Heart left ventricle (tissue), 16 donors: ENCODE results near the gene C14orf180. TPM values are rescaled to one million over a fixed set of nuclear protein-coding genes. Genes with fewer than 3 reads are reported as not detected.
A peak's percentile ranks its signal among the peaks of the same experiment; 100 is the strongest.

Experiments used
- ATAC-seq, 4 donors: fragments of 200-7000 bp; cut with Tn5 transposase; one replicate each; pipeline ENCODE4 v1.9.1; 2020 to 2022; ENCODE audit warnings: moderate library complexity in 4 of 4, mild to moderate bottlenecking in 3 of 4, moderate number of reproducible peaks in 1 of 4
- DNase-seq, 5 donors: peaks; one replicate each; pipeline ENCODE4 v3.0.0-alpha.2; 2020
- H3K27ac ChIP-seq, 12 donors: fragments of 200-600 bp; sonication (generic) in 4 of 12; one replicate each; pipeline versions ENCODE4 v1.5.0 to v1.8.0; 2016 to 2022; ENCODE audit warnings: mild to moderate bottlenecking in 2 of 12
- H3K27me3 ChIP-seq, 9 donors: fragments of 200-600 bp; sonication (generic) in 2 of 9; one replicate each; pipeline versions ENCODE4 v1.5.1 to v1.8.0; 2016 to 2022; ENCODE audit warnings: mild to moderate bottlenecking in 3 of 9
- H3K36me3 ChIP-seq, 9 donors: fragments of 200-600 bp; sonication (generic) in 2 of 9; one replicate each; pipeline versions ENCODE4 v1.5.0 to v1.8.0; 2018 to 2022; ENCODE audit warnings: mild to moderate bottlenecking in 2 of 9
- H3K4me1 ChIP-seq, 12 donors: fragments of 200-600 bp; sonication (generic) in 4 of 12; one replicate each; pipeline versions ENCODE4 v1.5.0 to v1.8.0; 2016 to 2022; ENCODE audit warnings: mild to moderate bottlenecking in 3 of 12
- H3K4me3 ChIP-seq, 12 donors: fragments of 200-600 bp; sonication (generic) in 4 of 12; one replicate each; pipeline versions ENCODE4 v1.5.0 to v1.8.0; 2017 to 2022; ENCODE audit warnings: mild to moderate bottlenecking in 9 of 12, moderate library complexity in 4 of 12
- H3K9me3 ChIP-seq, 12 donors: fragments of 200-600 bp; sonication (generic) in 4 of 12; one replicate each; pipeline versions ENCODE4 v1.5.0 to v1.8.0; 2016 to 2022; ENCODE audit warnings: mild to moderate bottlenecking in 1 of 12
- POLR2A ChIP-seq, 2 donors: fragments of 450-650 bp; IDR thresholded peaks; one replicate each; pipeline ENCODE4 v1.6.1; 2017; ENCODE audit warnings: antibody characterized with exemption in 2 of 2, mild to moderate bottlenecking in 2 of 2, moderate library complexity in 2 of 2
- WGBS, 4 donors: extraction: QIAGEN DNeasy Blood & Tissue Kit in 2 of 4; methylation state at CpG; one replicate each; pipeline versions ENCODE4 v1.1.5 to v1.1.7; 2013 to 2018; 5-methylcytosine and 5-hydroxymethylcytosine counted together
- intact Hi-C, 10 donors: fragments of 100-400 bp; cut with DNase I; formaldehyde crosslinking; loops; one replicate each; pipeline versions ENCODE4 v1.11.1 to v1.14.2; 2022
- polyA plus RNA-seq, 2 donors: library from polyadenylated mRNA; stranded (reverse); fragments of 200-250 nt; gene quantifications; one replicate each; pipeline ENCODE4 v1.2.3, GENCODE V29; 2013
- total RNA-seq, 9 donors: library from RNA; depleted of rRNA in 2 of 9; stranded (reverse); fragments of >200 nt in 2 of 9; fragmentation: NEBNext Ultra II Directional in 3 of 9; extraction: Animal tissue kit (Norgen Biotek cat#: 25700) in 3 of 9; gene quantifications; one replicate each; pipeline versions ENCODE4 v1.1.0 to v1.2.4, GENCODE V29; 2016 to 2023
- TF ChIP-seq, protein P1 (sequence below), 12 donors: fragments of 200-600 bp; sonication (generic) in 4 of 12; IDR thresholded peaks; one replicate each; pipeline versions ENCODE4 v1.5.0 to v1.8.0; 2018 to 2022; ENCODE audit warnings: antibody characterized with exemption in 12 of 12, mild to moderate bottlenecking in 5 of 12
- donor health status: ischemic (EF 13 %, LVEDD 7.1; RV severe dilation, severe dysfunction).
- donor health status: healthy with polysubstance abuse.
- donor health status: DM: no; HTN: yes; CAD: no.
- donor health status: DM: no; HTN: no; CAD: no.
- donor health status: ischemic (EF 25% LVEDD 6.9; RV normal size, moderate dysfunction).
- donor health status: ischemic (EF 25% LVEDD 5.7; RV mildly dilated, moderate dysfunction).
- donor health status: healthy.
- donor health status: DM: yes; HTN: yes; CAD: no.
- donor health status: ischemic (EF 35%, LVEDD 5.7; RV mildly dilated, moderate dysfunction).
- donor health status: nonischemic (EF 11% LVEDD 7.7; RV severe dilation, severe dysfunction).
- donor health status: DM: yes; HTN: yes; CAD: no.
- donor health status: PGD.
- donor health status: ischemic (EF 29% LVEDD 5.4; RV normal size, mild dysfunction).
- donor health status: nonischemic (EF 23%, LVEDD 6.1; RV moderate dilation, normal function).

The C14orf180 gene
- total and polyA plus RNA-seq, 11 donors = 11.1 to 170 (median 75.3) TPM

DNA sequence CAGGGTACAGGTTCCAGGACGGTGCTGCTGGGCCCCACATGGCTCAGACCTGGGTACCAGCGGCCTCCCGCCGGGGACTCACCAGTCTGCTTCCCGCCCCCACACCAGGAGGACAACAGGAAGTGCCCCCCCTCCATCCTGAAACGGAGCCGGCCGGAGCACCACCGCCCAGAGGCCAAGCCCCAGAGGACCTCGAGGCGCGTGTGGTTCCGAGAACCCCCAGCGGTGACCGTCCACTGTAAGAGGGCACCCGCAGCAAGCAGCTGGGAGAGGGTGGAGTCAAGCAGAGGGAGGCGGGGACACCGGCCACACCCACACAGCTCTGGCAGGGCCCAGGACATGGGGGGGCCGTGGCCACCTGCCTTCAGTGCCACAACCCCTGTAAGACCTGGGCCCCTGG lies 8.1 kb downstream of the C14orf180 start:
- H3K4me3 ChIP-seq = no peak overlapping the region
- no peak for ATAC-seq
- no peaks in the 10 kb centered on the region for H3K9me3 ChIP-seq
- peaks cover 0 to 19% (median 0%) of the 10 kb centered on the region in 9 donors for H3K36me3 ChIP-seq
- intact Hi-C loops = loop anchor here in 4 of 10 donors (10.0 kb wide), 3 partner anchors 127 to 1033 kb away; partner anchors contain the start of gene ADSS1 (in 2 of the 4)
- WGBS, 4 donors = 17 to 41% (median 20%) methylated on average over 2 to 19 of the region's 19 CpGs
- peaks cover 0 to 6% (median 0%) of the 10 kb centered on the region in 9 donors for H3K27me3 ChIP-seq
- TF ChIP-seq POLR2A (IDR thresholded peaks at IDR 0.05) = no peak
- TF ChIP-seq, protein P1, sequence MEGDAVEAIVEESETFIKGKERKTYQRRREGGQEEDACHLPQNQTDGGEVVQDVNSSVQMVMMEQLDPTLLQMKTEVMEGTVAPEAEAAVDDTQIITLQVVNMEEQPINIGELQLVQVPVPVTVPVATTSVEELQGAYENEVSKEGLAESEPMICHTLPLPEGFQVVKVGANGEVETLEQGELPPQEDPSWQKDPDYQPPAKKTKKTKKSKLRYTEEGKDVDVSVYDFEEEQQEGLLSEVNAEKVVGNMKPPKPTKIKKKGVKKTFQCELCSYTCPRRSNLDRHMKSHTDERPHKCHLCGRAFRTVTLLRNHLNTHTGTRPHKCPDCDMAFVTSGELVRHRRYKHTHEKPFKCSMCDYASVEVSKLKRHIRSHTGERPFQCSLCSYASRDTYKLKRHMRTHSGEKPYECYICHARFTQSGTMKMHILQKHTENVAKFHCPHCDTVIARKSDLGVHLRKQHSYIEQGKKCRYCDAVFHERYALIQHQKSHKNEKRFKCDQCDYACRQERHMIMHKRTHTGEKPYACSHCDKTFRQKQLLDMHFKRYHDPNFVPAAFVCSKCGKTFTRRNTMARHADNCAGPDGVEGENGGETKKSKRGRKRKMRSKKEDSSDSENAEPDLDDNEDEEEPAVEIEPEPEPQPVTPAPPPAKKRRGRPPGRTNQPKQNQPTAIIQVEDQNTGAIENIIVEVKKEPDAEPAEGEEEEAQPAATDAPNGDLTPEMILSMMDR (IDR thresholded peaks at IDR 0.05) = no peak
- peak overlapping the region in 9 of 12 donors; percentile 62 to 94 (median 85) for H3K27ac ChIP-seq
- peaks cover 0 to 54% (median 34%) of the 10 kb centered on the region in 12 donors for H3K4me1 ChIP-seq
- no peak for DNase-seq

DNA sequence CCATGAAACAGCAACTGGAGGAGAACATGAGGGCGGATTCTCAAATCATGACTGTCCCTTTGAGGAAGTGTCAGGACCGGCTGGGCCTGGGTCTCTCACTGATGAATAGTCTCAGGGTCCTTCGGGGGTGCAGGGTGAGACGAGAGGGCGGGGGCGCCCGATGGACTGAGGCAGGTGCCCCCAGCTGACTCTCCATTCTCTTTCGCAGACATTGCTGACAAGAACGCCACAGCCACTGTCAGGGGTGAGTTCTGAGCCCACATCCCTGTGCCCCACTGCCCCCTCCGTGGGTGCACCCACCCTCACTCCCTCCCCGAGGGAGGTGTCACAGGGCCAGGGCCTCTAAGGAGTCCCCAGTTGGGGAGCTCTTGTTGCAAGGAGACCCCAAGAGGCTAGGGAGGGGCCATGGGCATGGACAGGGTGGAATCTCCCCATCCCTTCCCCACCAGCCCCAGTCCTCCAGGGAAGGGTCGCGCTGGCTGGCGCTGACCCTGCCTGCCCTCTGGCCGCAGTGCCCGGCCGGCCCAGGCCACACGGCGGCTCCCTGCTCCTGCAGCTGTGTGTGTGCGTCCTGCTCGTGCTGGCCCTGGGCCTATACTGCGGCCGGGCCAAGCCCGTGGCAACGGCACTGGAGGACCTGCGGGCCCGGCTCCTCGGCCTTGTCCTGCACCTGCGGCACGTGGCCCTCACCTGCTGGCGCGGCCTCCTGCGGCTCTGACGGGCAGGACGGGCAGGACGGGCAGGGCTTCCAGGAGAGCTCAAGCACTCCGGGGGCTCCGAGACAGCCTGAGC lies 8.7 kb downstream of the C14orf180 start:
- H3K4me3 ChIP-seq = no peak overlapping the region
- peaks cover 0 to 6% (median 0%) of the 10 kb centered on the region in 9 donors for H3K27me3 ChIP-seq
- H3K4me1 ChIP-seq = peaks cover 0 to 51% (median 32%) of the 10 kb centered on the region in 12 donors
- no peaks in the 10 kb centered on the region for H3K9me3 ChIP-seq
- no peak for ATAC-seq
- H3K36me3 ChIP-seq = peaks cover 0 to 19% (median 0%) of the 10 kb centered on the region in 9 donors
- DNase-seq = no peak
- 82 to 89% (median 85%) methylated on average over 20 to 38 of the region's 38 CpGs for WGBS, 4 donors
- TF ChIP-seq POLR2A (IDR thresholded peaks at IDR 0.05) = no peak
- TF ChIP-seq, protein P1 (IDR thresholded peaks at IDR 0.05) = no peak
- intact Hi-C loops = loop anchor here in 4 of 10 donors (10.0 kb wide), 3 partner anchors 127 to 1033 kb away; partner anchors contain the start of gene ADSS1 (in 2 of the 4)
- peak overlapping the region in 8 of 12 donors; percentile 22 to 94 (median 86) for H3K27ac ChIP-seq

GRCh38 chr14:104589338-104590195 lies 10.0 kb downstream of the C14orf180 start:
- intact Hi-C loops = loop anchor here in 4 of 10 donors (10.0 kb wide), 3 partner anchors 125 to 1035 kb away; partner anchors contain the start of gene ADSS1 (in 2 of the 4)
- peaks cover 0 to 19% (median 0%) of the 10 kb centered on the region in 9 donors for H3K36me3 ChIP-seq
- TF ChIP-seq POLR2A (IDR thresholded peaks at IDR 0.05) = no peak
- DNase-seq (peak in 3 of 5 donors; percentile 19 to 28 (median 22)), ATAC-seq (no peak)
- H3K27ac ChIP-seq = no peak overlapping the region
- H3K9me3 ChIP-seq = no peaks in the 10 kb centered on the region
- H3K4me3 ChIP-seq = no peak overlapping the region
- H3K4me1 ChIP-seq = peaks cover 0 to 49% (median 24%) of the 10 kb centered on the region in 12 donors
- WGBS, 4 donors = 79 to 83% (median 81%) methylated on average over 20 to 26 of the region's 26 CpGs
- peaks cover 0 to 6% (median 0%) of the 10 kb centered on the region in 9 donors for H3K27me3 ChIP-seq

GRCh38 chr14:104590240-104590965 lies 10.8 kb downstream of the C14orf180 start:
- H3K9me3 ChIP-seq = no peaks in the 10 kb centered on the region
- no peak for ATAC-seq
- H3K36me3 ChIP-seq = peaks cover 0 to 19% (median 0%) of the 10 kb centered on the region in 9 donors
- no peak overlapping the region for H3K27ac ChIP-seq
- H3K27me3 ChIP-seq = peaks cover 0 to 11% (median 0%) of the 10 kb centered on the region in 9 donors
- no peak overlapping the region for H3K4me3 ChIP-seq
- TF ChIP-seq, protein P1 (IDR thresholded peaks at IDR 0.05) = no peak
- no peak for TF ChIP-seq POLR2A (IDR thresholded peaks at IDR 0.05)
- peak in 3 of 5 donors; percentile 21 to 48 (median 28) for DNase-seq
- H3K4me1 ChIP-seq = peaks cover 0 to 41% (median 17%) of the 10 kb centered on the region in 12 donors
- intact Hi-C loops = no loop called here
- 64 to 81% (median 76%) methylated on average over 13 to 23 of the region's 23 CpGs for WGBS, 4 donors
